GM12875 (cell line): Measurements from ENCODE around the gene RAB11FIP5.

ENCODE experiments used
- H3K4me3 ChIP-seq: one replicate; pipeline ENCODE4 v1.5.1; 2011; ENCODE audit warnings: low read depth, low read length, control low read depth
- TF ChIP-seq, protein P1 (sequence below): IDR thresholded peaks from 2 replicates; pipeline ENCODE4 v1.5.1; 2011; ENCODE audit warnings: low read depth, mild to moderate bottlenecking, control low read depth, inconsistent platforms, low read length, moderate library complexity, borderline replicate concordance; ENCODE audit not compliant: insufficient read depth

The RAB11FIP5 gene

DNA sequence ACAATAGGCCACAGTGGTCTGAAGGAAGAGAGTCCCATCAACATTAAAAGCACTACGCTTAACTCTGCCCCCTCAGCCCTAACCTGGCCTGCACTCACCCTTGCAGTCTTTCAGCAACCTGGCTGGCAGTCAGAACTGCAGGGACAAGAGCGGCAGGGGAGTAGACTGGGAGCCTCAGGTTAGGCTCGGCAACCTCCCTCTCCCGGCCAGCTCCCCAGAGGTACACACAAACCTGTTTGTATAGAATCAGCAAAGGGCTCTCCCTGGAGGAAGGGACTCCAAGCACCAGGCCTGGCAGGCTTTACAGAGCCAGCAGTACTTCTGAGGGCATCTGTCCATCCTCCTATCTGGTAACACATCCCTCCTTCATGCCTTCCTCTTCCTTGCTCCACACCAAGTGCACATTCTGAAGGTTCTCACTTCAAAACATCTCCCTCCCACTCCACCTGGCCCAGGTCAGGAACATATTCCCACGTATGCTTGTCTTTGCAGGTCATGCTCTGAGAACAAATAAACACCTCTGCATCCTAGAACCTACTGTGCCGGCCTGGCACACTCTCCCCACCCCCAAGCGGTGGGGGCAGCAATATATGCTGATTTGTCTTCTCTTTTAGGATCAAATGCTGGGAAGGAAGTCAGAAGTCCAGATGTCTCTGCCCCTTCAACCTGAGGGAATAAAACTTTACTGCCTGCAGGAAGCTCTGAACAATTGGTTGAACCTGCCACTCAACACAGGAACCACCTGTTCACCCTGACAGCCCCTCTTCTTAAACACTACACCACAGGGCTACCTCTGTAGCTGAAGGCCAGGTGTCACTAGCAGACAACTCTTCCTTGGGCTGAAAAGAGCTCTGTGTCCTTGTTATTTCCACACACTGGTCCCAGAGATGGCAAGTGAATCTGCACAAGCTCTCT lies 28.6 kb downstream of the RAB11FIP5 start:
- no peak overlapping the region for H3K4me3 ChIP-seq
- TF ChIP-seq, protein P1, sequence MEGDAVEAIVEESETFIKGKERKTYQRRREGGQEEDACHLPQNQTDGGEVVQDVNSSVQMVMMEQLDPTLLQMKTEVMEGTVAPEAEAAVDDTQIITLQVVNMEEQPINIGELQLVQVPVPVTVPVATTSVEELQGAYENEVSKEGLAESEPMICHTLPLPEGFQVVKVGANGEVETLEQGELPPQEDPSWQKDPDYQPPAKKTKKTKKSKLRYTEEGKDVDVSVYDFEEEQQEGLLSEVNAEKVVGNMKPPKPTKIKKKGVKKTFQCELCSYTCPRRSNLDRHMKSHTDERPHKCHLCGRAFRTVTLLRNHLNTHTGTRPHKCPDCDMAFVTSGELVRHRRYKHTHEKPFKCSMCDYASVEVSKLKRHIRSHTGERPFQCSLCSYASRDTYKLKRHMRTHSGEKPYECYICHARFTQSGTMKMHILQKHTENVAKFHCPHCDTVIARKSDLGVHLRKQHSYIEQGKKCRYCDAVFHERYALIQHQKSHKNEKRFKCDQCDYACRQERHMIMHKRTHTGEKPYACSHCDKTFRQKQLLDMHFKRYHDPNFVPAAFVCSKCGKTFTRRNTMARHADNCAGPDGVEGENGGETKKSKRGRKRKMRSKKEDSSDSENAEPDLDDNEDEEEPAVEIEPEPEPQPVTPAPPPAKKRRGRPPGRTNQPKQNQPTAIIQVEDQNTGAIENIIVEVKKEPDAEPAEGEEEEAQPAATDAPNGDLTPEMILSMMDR, result no peak

DNA sequence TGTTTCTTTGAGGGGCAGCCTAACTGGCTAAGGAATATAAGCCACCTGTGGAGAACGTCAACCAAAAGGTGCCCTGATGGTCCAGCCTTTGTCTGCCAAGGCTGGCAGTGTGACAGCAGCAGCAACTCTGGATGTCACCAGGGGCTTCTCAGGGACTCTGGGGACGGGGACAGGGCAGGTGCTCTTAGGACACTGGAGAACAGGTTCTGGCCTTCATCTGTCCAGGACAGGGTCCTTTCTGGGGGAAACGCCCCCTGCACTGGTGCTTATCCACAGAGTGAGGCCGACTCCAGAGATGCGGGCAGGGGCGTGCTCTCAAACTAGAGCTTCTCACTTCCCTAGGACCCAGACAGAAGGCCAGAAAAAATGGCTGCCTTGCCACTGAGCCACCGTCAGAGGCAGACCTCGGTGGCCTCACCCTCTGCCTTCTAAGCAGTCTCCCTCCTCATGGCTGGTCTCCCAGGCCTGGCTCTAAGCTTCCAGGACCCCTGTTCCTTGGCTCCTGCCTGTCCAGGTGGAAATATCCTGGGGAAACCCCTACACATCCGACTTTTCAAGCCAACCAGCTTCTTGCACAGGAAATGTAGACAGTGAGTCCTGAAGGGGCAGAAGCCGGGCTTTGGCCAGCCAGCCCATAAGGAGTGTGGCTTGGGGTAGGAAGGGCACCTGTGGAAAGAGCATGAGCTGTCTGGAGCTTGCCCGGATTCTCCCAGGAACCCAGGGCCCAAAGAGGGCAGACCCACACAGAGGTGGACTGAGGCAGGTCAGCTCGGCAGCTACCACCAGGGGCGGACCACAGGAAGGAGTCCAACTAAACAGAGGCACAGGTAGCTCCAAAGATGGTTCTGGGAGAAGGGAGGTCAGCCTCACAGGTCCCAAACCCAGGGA lies 30.0 kb downstream of the RAB11FIP5 start:
- TF ChIP-seq, protein P1, result no peak
- H3K4me3 ChIP-seq, result no peak overlapping the region

DNA sequence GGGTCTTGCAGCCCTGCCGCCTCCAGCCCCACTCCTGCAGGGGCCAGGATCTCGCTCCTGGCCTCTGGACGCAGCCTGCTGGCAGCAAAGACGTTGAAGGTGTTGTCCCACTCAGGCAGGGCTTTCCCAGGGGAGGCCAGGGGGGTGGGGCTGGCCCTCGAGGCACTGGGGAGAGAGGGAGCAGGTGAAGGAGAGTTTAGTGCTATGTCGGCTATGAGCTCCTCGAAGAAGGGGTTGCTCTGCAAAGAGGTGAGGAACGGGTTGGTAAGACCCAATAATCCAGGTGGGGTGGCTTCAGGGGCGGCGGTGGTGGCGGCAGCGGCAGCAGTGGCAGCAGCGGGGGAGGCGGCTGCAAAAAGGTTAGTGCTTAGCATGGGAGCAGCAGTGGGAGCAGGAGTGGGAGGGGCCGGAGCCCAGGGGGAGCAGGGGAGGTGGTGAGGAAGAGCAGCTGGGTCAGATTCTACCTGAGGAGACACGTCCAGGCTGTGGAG lies 31.5 kb downstream of the RAB11FIP5 start:
- no peak overlapping the region for H3K4me3 ChIP-seq
- TF ChIP-seq, protein P1, result no peak

DNA sequence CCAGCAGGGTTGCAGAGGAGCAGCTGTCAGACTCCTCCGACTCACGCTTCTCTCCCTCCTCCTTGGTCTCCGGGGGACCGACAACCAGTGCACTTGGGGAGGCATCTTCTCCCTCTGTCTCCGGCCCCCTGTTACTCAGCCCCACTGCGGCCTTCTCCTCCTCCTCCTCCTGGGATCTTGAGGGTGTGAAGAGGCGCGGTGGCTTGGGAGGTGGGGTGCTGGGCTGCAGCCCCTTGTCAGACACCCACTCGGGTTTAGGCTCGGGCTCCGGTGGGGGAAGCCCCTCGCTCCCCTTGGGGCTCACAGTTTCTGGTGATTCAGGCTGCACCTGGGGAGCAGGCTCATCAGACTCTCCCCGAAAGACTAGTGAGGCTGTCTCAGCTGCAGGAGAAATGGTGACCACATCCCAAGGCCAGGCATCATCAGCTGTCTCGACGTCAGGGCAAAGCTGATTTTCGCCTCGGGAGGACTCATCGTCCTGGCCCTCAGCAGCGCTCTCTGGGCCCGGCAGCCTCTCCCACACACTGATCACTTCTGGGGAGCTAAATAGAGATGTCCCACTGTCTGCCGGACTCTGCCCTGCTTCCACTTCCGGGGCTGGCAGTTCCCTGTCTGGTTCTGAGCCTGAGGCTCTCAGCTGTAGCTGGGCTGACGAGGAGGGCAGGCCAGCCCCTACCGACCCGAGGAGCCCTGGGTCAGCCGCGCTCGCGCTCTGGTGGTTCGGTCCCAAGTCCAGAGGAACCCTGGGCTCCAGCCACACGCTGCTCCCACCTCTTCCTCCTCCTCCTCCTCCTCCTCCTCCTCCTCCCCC lies 32.2 kb downstream of the RAB11FIP5 start:
- no peak overlapping the region for H3K4me3 ChIP-seq
- TF ChIP-seq, protein P1, result no peak

DNA sequence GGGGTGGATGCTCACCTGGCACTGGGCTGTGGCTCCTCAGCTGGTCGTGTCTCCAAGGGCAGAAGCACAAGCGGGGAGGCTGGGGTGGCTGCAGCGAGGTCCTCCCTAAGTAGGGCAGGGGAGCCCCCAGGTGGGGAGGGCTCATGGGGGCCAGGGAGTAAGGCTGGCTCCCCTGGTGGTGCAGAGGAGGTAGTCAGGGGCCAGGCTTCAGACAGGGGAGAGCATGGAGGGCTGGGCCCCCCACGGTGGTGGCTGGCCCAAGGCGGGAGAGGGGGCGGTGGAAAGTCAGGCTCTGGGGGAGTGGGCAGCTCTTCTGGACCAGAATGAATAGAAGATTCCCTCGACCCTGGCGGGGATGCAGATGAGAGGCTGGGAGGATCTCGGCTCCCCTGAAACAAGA lies 33.1 kb downstream of the RAB11FIP5 start:
- H3K4me3 ChIP-seq, result no peak overlapping the region
- TF ChIP-seq, protein P1, result no peak
